GM12873 (cell line): ENCODE data around the gene FERMT2.

Experiments used
- CTCF ChIP-seq: IDR thresholded peaks from 2 replicates; pipeline ENCODE4 v1.5.1; 2012; ENCODE audit warnings: low read depth, mild to moderate bottlenecking, moderate library complexity, low read length, control low read depth; ENCODE audit not compliant: insufficient read depth; ENCODE audit errors: missing control alignments

FERMT2 gene

GRCh38 chr14:52987042-52987441, 36.2 kb upstream of the FERMT2 start:
- TF ChIP-seq CTCF, result no peak

GRCh38 chr14:52977798-52978197, 26.9 kb upstream of the FERMT2 start:
- no peak for TF ChIP-seq CTCF

- no peak for TF ChIP-seq CTCF
Measured at GRCh38 chr14:52974406-52974805, 23.6 kb upstream of the FERMT2 start.

GRCh38 chr14:52961060-52961639, 10.3 kb upstream of the FERMT2 start:
- TF ChIP-seq CTCF, result peak; percentile 66

- TF ChIP-seq CTCF, result no peak
Measured at GRCh38 chr14:52960627-52961026, 9.8 kb upstream of the FERMT2 start.

GRCh38 chr14:52954346-52955214, 3.7 kb upstream of the FERMT2 start:
- no peak for TF ChIP-seq CTCF

GRCh38 chr14:52951681-52952554, 1.1 kb upstream of the FERMT2 start:
- no peak for TF ChIP-seq CTCF
